ENCODE measurements around the gene STOM. TPM values are rescaled to one million over a fixed set of nuclear protein-coding genes. Genes with fewer than 3 reads are reported as not detected.
A peak's percentile ranks its signal among the peaks of the same experiment; 100 is the strongest.

The STOM gene
- total and polyA plus RNA-seq, 3 donors from 2014 or later = 49.7 to 82.3 (median 53.6) TPM

DNA sequence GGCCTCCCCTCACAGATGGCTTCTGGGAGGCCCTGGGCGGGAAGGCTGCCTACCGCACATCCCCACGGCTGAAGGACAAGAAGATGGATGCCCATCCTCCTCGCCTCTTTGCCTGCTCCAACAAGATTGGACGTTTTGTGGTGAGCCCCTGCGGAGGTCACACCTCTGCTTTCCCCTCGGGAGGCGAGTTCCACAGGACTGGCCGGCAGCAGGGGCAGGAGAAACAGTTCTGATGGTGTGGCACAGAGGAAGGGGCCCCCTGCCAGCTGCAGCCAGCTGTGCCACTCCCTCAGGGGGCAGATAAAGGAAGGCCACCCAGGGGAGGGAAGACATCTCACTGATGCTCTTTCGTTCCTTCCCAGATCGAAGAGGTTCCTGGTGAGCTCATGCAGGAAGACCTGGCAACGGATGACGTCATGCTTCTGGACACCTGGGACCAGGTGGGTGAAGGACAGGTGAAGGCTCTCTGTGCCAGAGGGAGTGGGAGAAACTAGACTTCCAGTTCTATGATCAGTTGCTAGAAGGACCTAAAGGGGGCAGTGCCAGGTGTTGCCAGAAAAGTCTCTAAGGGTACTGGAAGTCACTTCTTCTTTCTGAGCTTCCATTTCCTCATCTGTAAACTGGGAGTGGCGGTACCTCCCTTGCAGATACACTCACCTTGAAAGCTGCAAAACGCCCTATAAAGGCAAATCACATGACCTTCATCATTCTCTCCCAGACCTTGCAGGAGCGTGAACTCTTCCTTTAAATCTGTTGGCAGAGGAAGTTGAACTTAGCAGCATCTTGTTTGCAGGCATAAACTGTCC lies 41.0 kb downstream of the STOM start:
- Histone ChIP-seq H3K27ac (peak overlapping the region in 1 of 2 donors; percentile 94), H3K4me3 (no peak overlapping the region), H3K27me3 (no peaks in the 10 kb centered on the region), H3K9me3 (no peaks in the 10 kb centered on the region), H3K36me3 (ENCODE audit: low read depth, missing control alignments) (no peaks in the 10 kb centered on the region), H3K4me1 (peaks cover 37% of the 10 kb centered on the region)
- DNase-seq = peak; percentile 11
- TF ChIP-seq, protein P1, sequence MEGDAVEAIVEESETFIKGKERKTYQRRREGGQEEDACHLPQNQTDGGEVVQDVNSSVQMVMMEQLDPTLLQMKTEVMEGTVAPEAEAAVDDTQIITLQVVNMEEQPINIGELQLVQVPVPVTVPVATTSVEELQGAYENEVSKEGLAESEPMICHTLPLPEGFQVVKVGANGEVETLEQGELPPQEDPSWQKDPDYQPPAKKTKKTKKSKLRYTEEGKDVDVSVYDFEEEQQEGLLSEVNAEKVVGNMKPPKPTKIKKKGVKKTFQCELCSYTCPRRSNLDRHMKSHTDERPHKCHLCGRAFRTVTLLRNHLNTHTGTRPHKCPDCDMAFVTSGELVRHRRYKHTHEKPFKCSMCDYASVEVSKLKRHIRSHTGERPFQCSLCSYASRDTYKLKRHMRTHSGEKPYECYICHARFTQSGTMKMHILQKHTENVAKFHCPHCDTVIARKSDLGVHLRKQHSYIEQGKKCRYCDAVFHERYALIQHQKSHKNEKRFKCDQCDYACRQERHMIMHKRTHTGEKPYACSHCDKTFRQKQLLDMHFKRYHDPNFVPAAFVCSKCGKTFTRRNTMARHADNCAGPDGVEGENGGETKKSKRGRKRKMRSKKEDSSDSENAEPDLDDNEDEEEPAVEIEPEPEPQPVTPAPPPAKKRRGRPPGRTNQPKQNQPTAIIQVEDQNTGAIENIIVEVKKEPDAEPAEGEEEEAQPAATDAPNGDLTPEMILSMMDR (IDR thresholded peaks at IDR 0.05) = no peak
- no peak for TF ChIP-seq POLR2A (IDR thresholded peaks at IDR 0.05)
- 78 to 83% methylated on average over 16 of the region's 16 CpGs for WGBS, 2 donors
- intact Hi-C loops (cut with DNase I; ENCODE audit: low total_unique reads) = loop anchor here (5.0 kb wide), 1 partner anchor 43 kb away; the partner anchor contains the start of gene STOM

DNA sequence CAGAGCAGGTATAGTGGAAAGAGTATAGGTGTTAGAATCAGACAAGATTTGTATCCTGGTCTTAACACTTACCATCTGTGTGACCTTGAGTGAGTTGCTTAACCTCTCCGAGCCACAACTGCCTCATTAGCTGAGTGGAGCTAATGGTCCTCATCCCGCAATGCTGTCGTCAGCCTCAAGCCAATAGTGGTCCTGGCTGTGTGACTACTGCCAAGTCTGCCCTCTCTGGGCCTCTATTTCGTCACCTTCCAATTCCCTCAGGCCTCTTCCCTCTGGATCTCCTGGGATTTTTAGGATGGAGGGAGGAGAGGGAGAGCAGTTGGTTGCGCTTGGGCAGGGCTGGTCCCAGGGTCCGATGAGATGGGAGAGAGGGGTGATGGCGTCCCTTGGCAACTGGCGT lies 41.6 kb downstream of the STOM start:
- no peaks in the 10 kb centered on the region for H3K9me3 ChIP-seq
- H3K27me3 ChIP-seq = no peaks in the 10 kb centered on the region
- no peaks in the 10 kb centered on the region for H3K36me3 ChIP-seq (ENCODE audit: low read depth, missing control alignments)
- DNase-seq = peak; percentile 10
- TF ChIP-seq, protein P1 (IDR thresholded peaks at IDR 0.05) = no peak
- TF ChIP-seq POLR2A (IDR thresholded peaks at IDR 0.05) = no peak
- 74 to 77% methylated on average over 8 of the region's 8 CpGs for WGBS, 2 donors
- no peak overlapping the region for H3K4me3 ChIP-seq
- peak overlapping the region in 1 of 2 donors; percentile 94 for H3K27ac ChIP-seq
- peaks cover 31% of the 10 kb centered on the region for H3K4me1 ChIP-seq
- intact Hi-C loops (cut with DNase I; ENCODE audit: low total_unique reads) = loop anchor here (5.0 kb wide), 1 partner anchor 44 kb away; the partner anchor contains the start of gene STOM

DNA sequence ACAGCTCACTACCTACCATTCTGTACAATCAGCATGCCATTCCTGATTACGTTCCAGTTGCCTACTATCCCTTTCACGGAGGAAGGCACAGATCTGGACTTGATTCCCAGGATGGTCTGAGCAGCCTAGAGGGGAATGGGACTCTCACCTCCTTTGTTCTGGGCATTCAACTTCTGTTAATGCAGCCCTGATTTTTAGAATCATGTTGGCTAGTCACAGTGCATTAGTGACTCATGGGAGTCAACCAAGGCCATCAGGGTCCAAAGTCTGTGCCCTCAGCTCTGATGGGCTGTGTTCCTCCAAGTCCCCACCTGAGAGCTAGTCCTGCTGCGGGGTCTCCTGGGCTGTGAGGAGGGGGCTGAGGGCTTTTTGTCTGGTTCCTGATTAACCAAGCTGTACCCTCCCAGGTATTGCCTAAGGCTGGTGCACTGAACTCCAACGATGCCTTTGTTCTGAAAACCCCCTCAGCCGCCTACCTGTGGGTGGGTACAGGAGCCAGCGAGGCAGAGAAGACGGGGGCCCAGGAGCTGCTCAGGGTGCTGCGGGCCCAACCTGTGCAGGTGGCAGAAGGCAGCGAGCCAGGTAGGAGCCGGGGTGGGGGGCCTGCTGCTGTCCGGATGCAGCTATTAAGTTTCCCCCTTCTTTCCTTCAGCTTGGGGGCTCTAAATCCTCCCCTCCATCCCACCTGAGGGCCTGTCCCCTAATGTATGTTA lies 43.0 kb downstream of the STOM start:
- Histone ChIP-seq H3K9me3 (no peaks in the 10 kb centered on the region), H3K4me1 (peaks cover 21% of the 10 kb centered on the region), H3K4me3 (no peak overlapping the region), H3K36me3 (ENCODE audit: low read depth, missing control alignments) (no peaks in the 10 kb centered on the region), H3K27ac (peak overlapping the region; percentile 73 to 94), H3K27me3 (no peaks in the 10 kb centered on the region)
- 74 to 96% methylated on average over 5 to 11 of the region's 11 CpGs for WGBS, 2 donors
- intact Hi-C loops (cut with DNase I; ENCODE audit: low total_unique reads) = loop anchor here (5.0 kb wide), 1 partner anchor 45 kb away; the partner anchor contains the start of gene STOM
- TF ChIP-seq, protein P1 (IDR thresholded peaks at IDR 0.05) = no peak
- TF ChIP-seq POLR2A (IDR thresholded peaks at IDR 0.05) = no peak
- peak; percentile 6 for DNase-seq

DNA sequence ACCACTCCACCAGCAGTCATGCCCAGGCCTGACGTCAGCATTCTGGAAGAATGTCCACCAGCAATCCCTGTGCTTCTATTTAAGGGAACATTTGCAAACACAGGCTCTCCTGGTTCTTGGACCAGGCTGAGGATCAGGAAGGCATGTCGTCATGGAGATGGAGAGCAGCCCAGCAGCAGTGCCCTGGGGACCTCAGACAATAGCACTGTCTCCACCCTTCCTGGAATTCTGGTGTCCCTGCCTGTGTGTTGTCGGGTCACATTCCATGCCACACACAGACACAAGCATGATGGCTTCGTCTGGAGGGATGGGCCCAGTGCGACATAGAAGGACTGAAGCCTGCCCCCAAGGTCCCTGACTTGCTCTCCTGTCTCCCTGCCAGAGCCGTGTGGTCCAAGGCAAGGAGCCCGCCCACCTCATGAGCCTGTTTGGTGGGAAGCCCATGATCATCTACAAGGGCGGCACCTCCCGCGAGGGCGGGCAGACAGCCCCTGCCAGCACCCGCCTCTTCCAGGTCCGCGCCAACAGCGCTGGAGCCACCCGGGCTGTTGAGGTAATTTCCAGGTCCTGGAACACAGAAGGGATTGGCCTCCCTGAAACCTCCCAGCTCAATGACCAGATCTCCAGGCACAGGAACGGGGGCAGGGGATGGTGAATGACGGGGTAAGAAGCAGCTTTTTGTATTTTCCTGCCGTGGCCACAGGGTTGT lies 43.8 kb downstream of the STOM start:
- H3K4me1 ChIP-seq = peaks cover 15% of the 10 kb centered on the region
- TF ChIP-seq, protein P1 (IDR thresholded peaks at IDR 0.05) = no peak
- no peak for TF ChIP-seq POLR2A (IDR thresholded peaks at IDR 0.05)
- no peaks in the 10 kb centered on the region for H3K27me3 ChIP-seq
- H3K27ac ChIP-seq = peak overlapping the region; percentile 84 to 94
- intact Hi-C loops (cut with DNase I; ENCODE audit: low total_unique reads) = loop anchor here (5.0 kb wide), 1 partner anchor 46 kb away; the partner anchor contains the start of gene STOM
- H3K36me3 ChIP-seq (ENCODE audit: low read depth, missing control alignments) = no peaks in the 10 kb centered on the region
- no peak overlapping the region for H3K4me3 ChIP-seq
- WGBS, 2 donors = 48 to 59% methylated on average over 5 to 19 of the region's 19 CpGs
- no peaks in the 10 kb centered on the region for H3K9me3 ChIP-seq
- peak; percentile 80 for DNase-seq

Measured in testis (tissue), 3 donors.